Activated CD4-positive, alpha-beta T cell treated with anti-CD3 and anti-CD28 coated beads for 48 hours (primary cell): ENCODE measurements around the gene TRAPPC12.

Source experiments
- DNase-seq: peaks from one replicate; pipeline ENCODE4 v3.0.0-alpha.2; 2020

The TRAPPC12 gene

DNA sequence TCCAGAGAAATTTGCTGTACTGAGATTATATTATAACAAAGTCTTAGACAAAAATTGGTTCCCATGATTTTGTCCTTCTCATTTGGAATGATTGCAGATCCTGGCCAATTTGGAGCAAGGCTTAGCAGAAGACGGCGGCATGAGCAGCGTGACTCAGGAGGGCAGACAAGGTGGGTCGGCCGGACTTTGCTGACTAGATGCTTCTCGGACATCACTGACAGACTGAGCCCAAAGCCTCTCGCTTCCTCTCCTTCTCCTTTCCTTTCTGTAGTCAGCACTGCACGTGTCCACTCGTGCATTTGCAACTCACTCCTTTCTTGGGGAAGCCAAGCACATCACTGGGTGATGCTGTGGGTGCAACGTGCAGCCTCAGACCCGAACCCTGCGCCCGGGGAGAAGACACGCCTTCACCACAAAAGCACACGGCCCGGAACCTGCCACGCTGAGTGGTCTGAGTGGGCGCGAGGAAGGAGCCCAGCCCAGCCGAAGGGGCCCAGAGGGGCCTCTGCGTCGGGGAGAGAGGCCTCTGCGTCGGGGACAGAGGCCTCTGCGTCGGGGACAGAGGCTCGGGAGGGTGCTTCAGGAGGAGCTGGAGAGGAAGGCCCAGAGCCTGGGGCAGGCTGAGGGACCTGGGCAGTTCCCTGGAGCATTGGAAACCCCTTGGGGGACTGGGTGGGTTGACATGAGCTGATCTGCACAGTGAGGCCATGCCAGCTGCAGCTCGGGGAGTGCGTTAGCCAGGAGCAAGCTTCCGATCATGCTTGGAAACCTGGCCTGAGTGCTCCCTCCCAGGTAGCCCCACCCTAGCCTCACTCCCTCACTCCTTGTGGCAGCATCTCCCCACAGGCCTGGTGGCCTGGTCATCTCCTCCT is 78.3 kb downstream of the TRAPPC12 start:
- DNase-seq: no peak

GRCh38 chr2:3458396-3459184 is 79.1 kb downstream of the TRAPPC12 start:
- no peak for DNase-seq

- no peak for DNase-seq
Measured at GRCh38 chr2:3459185-3460015, 79.9 kb downstream of the TRAPPC12 start.

GRCh38 chr2:3460156-3460555 is 80.7 kb downstream of the TRAPPC12 start:
- no peak for DNase-seq

- DNase-seq: no peak
Measured at GRCh38 chr2:3460831-3461800, 81.6 kb downstream of the TRAPPC12 start.

- DNase-seq: peak; percentile 43
Measured at GRCh38 chr2:3461801-3462492, 82.5 kb downstream of the TRAPPC12 start.

- no peak for DNase-seq
Measured at GRCh38 chr2:3462493-3463104, 83.1 kb downstream of the TRAPPC12 start.

- no peak for DNase-seq
Measured at GRCh38 chr2:3463186-3463835, 83.8 kb downstream of the TRAPPC12 start.

DNA sequence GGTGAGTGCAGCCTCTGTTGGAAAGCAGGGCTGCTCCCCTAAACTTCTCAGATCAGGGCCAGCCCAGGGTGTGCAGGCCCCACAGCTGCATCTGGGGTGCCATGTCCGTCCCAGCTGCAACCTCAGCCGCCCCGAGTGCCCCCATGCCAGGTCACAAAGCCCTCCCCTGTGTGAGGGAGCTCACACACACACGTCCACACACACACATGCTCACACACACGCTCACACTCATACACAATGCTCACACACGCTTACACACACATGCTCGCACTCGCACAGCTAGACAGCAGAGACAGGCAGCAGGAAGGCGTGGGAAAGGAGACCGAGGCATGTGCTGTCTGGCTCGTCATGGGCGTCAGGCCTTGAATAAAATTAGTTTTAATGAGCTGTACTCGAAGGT is 84.5 kb downstream of the TRAPPC12 start:
- DNase-seq: no peak

- DNase-seq: no peak
Measured at GRCh38 chr2:3464401-3465005, 85.0 kb downstream of the TRAPPC12 start.

GRCh38 chr2:3465328-3465727 is 85.8 kb downstream of the TRAPPC12 start:
- DNase-seq: no peak

GRCh38 chr2:3465844-3466481 is 86.5 kb downstream of the TRAPPC12 start:
- DNase-seq: no peak

- no peak for DNase-seq
Measured at GRCh38 chr2:3466482-3466863, 87.0 kb downstream of the TRAPPC12 start.

- DNase-seq: no peak
Measured at GRCh38 chr2:3466966-3467365, 87.5 kb downstream of the TRAPPC12 start.

GRCh38 chr2:3467654-3468053 is 88.2 kb downstream of the TRAPPC12 start:
- no peak for DNase-seq

GRCh38 chr2:3468296-3468988 is 88.9 kb downstream of the TRAPPC12 start:
- DNase-seq: no peak

GRCh38 chr2:3469486-3469885 is 90.0 kb downstream of the TRAPPC12 start:
- DNase-seq: no peak

GRCh38 chr2:3470166-3470651 is 90.7 kb downstream of the TRAPPC12 start:
- no peak for DNase-seq
